Kidney (tissue), 14 donors: ENCODE measurements around the gene FAAP20. TPM values are rescaled to one million over a fixed set of nuclear protein-coding genes. Genes with fewer than 3 reads are reported as not detected.

Experiments
- DNase-seq, 5 donors: peaks; one replicate each; pipeline ENCODE4 v3.0.0-alpha.2; 2013 to 2020
- FAIRE-seq: peaks from 2 replicates; lab custom pipeline; 2012; peaks lifted over from hg19 to GRCh38; lab: Jason Lieb, UNC
- H3K27ac ChIP-seq, 2 donors: one replicate each; pipeline ENCODE4 v1.7.0; 2013; ENCODE audit warnings: low read depth in 2 of 2, low read length in 2 of 2, inconsistent platforms in 1 of 2
- H3K27me3 ChIP-seq: one replicate; pipeline ENCODE4 v1.7.1; 2013; ENCODE audit warnings: low read length, inconsistent platforms; ENCODE audit not compliant: control insufficient read depth, insufficient read depth
- H3K36me3 ChIP-seq, 3 donors: one replicate each; pipeline versions ENCODE4 v1.7.0 to v1.7.1; 2013; ENCODE audit warnings: low read length in 3 of 3, control low read depth in 1 of 3, inconsistent platforms in 1 of 3; ENCODE audit not compliant: insufficient read depth in 3 of 3, control insufficient read depth in 2 of 3
- H3K4me1 ChIP-seq, 3 donors: one replicate each; pipeline versions ENCODE4 v1.7.0 to v1.7.1; 2013; ENCODE audit warnings: low read length in 3 of 3, inconsistent platforms in 1 of 3, low read depth in 1 of 3; ENCODE audit not compliant: control insufficient read depth in 2 of 3, insufficient read depth in 2 of 3
- H3K4me3 ChIP-seq, 3 donors: one replicate each; pipeline versions ENCODE4 v1.7.0 to v1.8.1; 2013; ENCODE audit warnings: low read length in 3 of 3, control low read depth in 1 of 3, inconsistent platforms in 1 of 3
- H3K9ac ChIP-seq, 3 donors: one replicate each; pipeline versions ENCODE4 v1.7.0 to v1.7.1; 2013; ENCODE audit warnings: low read length in 3 of 3, control low read depth in 1 of 3, inconsistent platforms in 1 of 3
- H3K9me3 ChIP-seq, 3 donors: one replicate each; pipeline versions ENCODE4 v1.7.0 to v1.7.1; 2013; ENCODE audit warnings: low read length in 3 of 3, control low read depth in 1 of 3, inconsistent platforms in 1 of 3; ENCODE audit not compliant: control insufficient read depth in 2 of 3, insufficient read depth in 1 of 3
- CTCF ChIP-seq: IDR thresholded peaks from 3 replicates; pipeline ENCODE4 v1.5.1; 2012; ENCODE audit warnings: mild to moderate bottlenecking, moderate library complexity, borderline replicate concordance; ENCODE audit not compliant: insufficient read depth; ENCODE audit errors: extremely low read depth
- intact Hi-C: fragments of 100-400 bp; cut with DNase I; formaldehyde crosslinking; loops from one replicate; pipeline ENCODE4 v1.11.1; 2022
- polyA plus RNA-seq: library from polyadenylated mRNA; stranded (reverse); fragments of 350-450 nt; fragmentation: Illumina TruSeq; extraction: RNeasy Lipid Tissue Mini Kit (QIAGEN cat#74804); gene quantifications from one replicate; pipeline ENCODE4 v1.2.3, GENCODE V29; 2014; ENCODE audit warnings: low read depth, low replicate concordance; ENCODE audit not compliant: insufficient read depth
- total RNA-seq: library from RNA; stranded (reverse); fragmentation: NEBNext Ultra II Directional; extraction: Animal tissue kit (Norgen Biotek cat#: 25700); gene quantifications from one replicate; pipeline ENCODE4 v1.2.1, GENCODE V29; 2021
- donor health status: control.
- donor health status: control.
- donor health status: control.
- donor health status: control.
- donor health status: control.
- donor health status: DM: yes; HTN: yes; CAD: no.
- donor health status: Normal renal cell carcinoma (clear cell type).

Gene FAAP20
- total and polyA plus RNA-seq, 2 donors from 2014 or later: 69.0 to 109 TPM

- Histone ChIP-seq H3K27me3 (no peaks in the 10 kb centered on the region), H3K27ac (no peak overlapping the region), H3K4me1 (peaks cover 0 to 26% (median 12%) of the 10 kb centered on the region in 3 donors), H3K9ac (no peak overlapping the region), H3K36me3 (no peaks in the 10 kb centered on the region), H3K9me3 (no peaks in the 10 kb centered on the region), H3K4me3 (no peak overlapping the region)
- DNase-seq: peak in 1 of 5 donors; percentile 70
- no peak for TF ChIP-seq CTCF
- no peak for FAIRE-seq
- intact Hi-C loops: no loop called here
Measured at GRCh38 chr1:2200308-2200943, 5.9 kb upstream of the FAAP20 start.

GRCh38 chr1:2199042-2199810, 4.7 kb upstream of the FAAP20 start:
- peak; percentile 88 to 98 (median 90) for DNase-seq
- Histone ChIP-seq H3K27me3 (no peaks in the 10 kb centered on the region), H3K4me1 (peaks cover 0 to 24% (median 10%) of the 10 kb centered on the region in 3 donors), H3K36me3 (no peaks in the 10 kb centered on the region), H3K9me3 (no peaks in the 10 kb centered on the region), H3K4me3 (peak overlapping the region; percentile 56 to 72 (median 68)), H3K27ac (peak overlapping the region; percentile 68 to 71), H3K9ac (peak overlapping the region; percentile 14 to 66 (median 24))
- intact Hi-C loops: loop anchor here (5.0 kb wide), 1 partner anchor 183 kb away; no protein-coding TSS in a partner anchor
- peak; percentile 49 for FAIRE-seq
- TF ChIP-seq CTCF: no peak

- Histone ChIP-seq H3K27me3 (no peaks in the 10 kb centered on the region), H3K9me3 (no peaks in the 10 kb centered on the region), H3K27ac (peak overlapping the region; percentile 68 to 71), H3K4me3 (no peak overlapping the region), H3K4me1 (peaks cover 0 to 22% (median 4%) of the 10 kb centered on the region in 3 donors), H3K9ac (peak overlapping the region in 1 of 3 donors; percentile 55), H3K36me3 (no peaks in the 10 kb centered on the region)
- DNase-seq: peak in 1 of 5 donors; percentile 88
- TF ChIP-seq CTCF: no peak
- FAIRE-seq: no peak
- intact Hi-C loops: loop anchor here (5.0 kb wide), 1 partner anchor 184 kb away; no protein-coding TSS in a partner anchor
Measured at GRCh38 chr1:2198571-2198970, 4.0 kb upstream of the FAAP20 start.
